B cell (primary cell): Measurements from ENCODE around the gene RAD9A. TPM values are rescaled to one million over a fixed set of nuclear protein-coding genes. Genes with fewer than 3 reads are reported as not detected.
"Not testable (repeated sequence)": the region's sequence is repeated elsewhere in the genome, so short reads cannot be mapped to it uniquely, and the experiment has no call there.

Experiments used
- ATAC-seq: fragments of 200-7000 bp; cut with Tn5 transposase; one replicate; pipeline ENCODE4 v1.10.0; 2021; ENCODE audit warnings: low read depth, mild to moderate bottlenecking, moderate number of reproducible peaks, moderate library complexity
- CTCF ChIA-PET: fragments of 350-600 bp; sonication (Branson Sonifier 250); formaldehyde crosslinking; loops from one replicate; lab custom pipeline; 2021; ENCODE audit warnings: antibody characterized with exemption, inconsistent platforms; lab: Charles Lee
- POLR2A ChIA-PET: fragments of 350-600 bp; sonication (Branson Sonifier 250); formaldehyde crosslinking; loops from one replicate; lab custom pipeline; 2021; ENCODE audit warnings: antibody characterized with exemption; lab: Charles Lee
- DNase-seq: peaks from one replicate; pipeline ENCODE4 v3.0.0; 2013
- H2AFZ ChIP-seq: 2 replicates; pipeline ENCODE4 v1.6.1; 2012; ENCODE audit warnings: mild to moderate bottlenecking, low read depth, low read length; ENCODE audit not compliant: insufficient read depth, poor library complexity, severe bottlenecking
- H3K27ac ChIP-seq, 2 donors: 1 replicate in 1 of 2; 2 replicates in 1 of 2; pipeline ENCODE4 v1.5.1; 2012 to 2013; ENCODE audit warnings: low read length in 2 of 2, mild to moderate bottlenecking in 2 of 2, moderate library complexity in 1 of 2
- H3K27me3 ChIP-seq, 4 experiments: fragments of 200-600 bp in 1 of 4; sonication (generic) in 1 of 4; replicated peaks in 1 of 4; 1 replicate in 2 of 4; 2 replicates in 2 of 4; pipeline versions ENCODE4 v1.6.1 to v1.7.0; 2013 to 2016; ENCODE audit warnings: low read length in 3 of 4, mild to moderate bottlenecking in 2 of 4, mixed read lengths in 1 of 4, moderate library complexity in 1 of 4; ENCODE audit not compliant: insufficient read depth in 4 of 4, control insufficient read depth in 3 of 4; ENCODE audit errors: control extremely low read depth in 1 of 4
- H3K36me3 ChIP-seq, 2 experiments: replicated peaks in 1 of 2; 1 replicate in 1 of 2; 2 replicates in 1 of 2; pipeline versions ENCODE4 v1.6.1 to v1.7.1; 2013; ENCODE audit warnings: low read length in 1 of 2; ENCODE audit not compliant: insufficient read depth in 2 of 2, control insufficient read depth in 1 of 2; ENCODE audit errors: control extremely low read depth in 1 of 2, extremely low read depth in 1 of 2
- H3K4me1 ChIP-seq, 2 donors: fragments of 200-600 bp in 1 of 2; sonication (generic) in 1 of 2; 1 replicate in 1 of 2; 2 replicates in 1 of 2; pipeline versions ENCODE4 v1.5.1 to v1.6.1; 2013 to 2017; ENCODE audit warnings: low read length in 2 of 2; ENCODE audit not compliant: control insufficient read depth in 2 of 2, insufficient read depth in 2 of 2
- H3K4me2 ChIP-seq: replicated peaks from 2 replicates; pipeline ENCODE3; 2012; ENCODE audit warnings: mild to moderate bottlenecking, low read depth, low read length; ENCODE audit not compliant: poor library complexity, severe bottlenecking
- H3K4me3 ChIP-seq, 5 experiments: fragments of 200-600 bp in 1 of 5; sonication (generic) in 1 of 5; 1 replicate in 3 of 5; 2 replicates in 2 of 5; pipeline versions ENCODE4 v1.5.1 to v1.7.0; 2011 to 2016; ENCODE audit warnings: low read length in 4 of 5, mild to moderate bottlenecking in 4 of 5, low read depth in 2 of 5, control low read depth in 1 of 5, moderate library complexity in 1 of 5; ENCODE audit not compliant: insufficient read depth in 1 of 5; ENCODE audit errors: control extremely low read depth in 1 of 5, extremely low read depth in 1 of 5
- H3K79me2 ChIP-seq: fragments of 200-600 bp; sonication (generic); one replicate; pipeline ENCODE4 v1.6.0; 2016; ENCODE audit warnings: low read length; ENCODE audit not compliant: control insufficient read depth, insufficient read depth
- H3K9ac ChIP-seq: fragments of 200-600 bp; sonication (generic); 2 replicates; pipeline ENCODE4 v1.6.1; 2017; ENCODE audit warnings: mild to moderate bottlenecking, low read length, moderate library complexity
- H3K9me3 ChIP-seq, 3 donors: one replicate each; pipeline versions ENCODE4 v1.6.1 to v1.7.1; 2013; ENCODE audit warnings: low read length in 2 of 3; ENCODE audit not compliant: control insufficient read depth in 2 of 3, insufficient read depth in 1 of 3; ENCODE audit errors: control extremely low read depth in 1 of 3
- H4K20me1 ChIP-seq: 2 replicates; pipeline ENCODE4 v1.6.0; 2012; ENCODE audit warnings: mild to moderate bottlenecking, low read length; ENCODE audit not compliant: insufficient read depth, control insufficient read depth, poor library complexity, severe bottlenecking
- H3K27ac Mint-ChIP-seq: one replicate; pipeline ENCODE4 v1.8.0; 2021; ENCODE audit warnings: mixed read lengths
- H3K27me3 Mint-ChIP-seq: one replicate; pipeline ENCODE4 v1.8.0; 2021; ENCODE audit warnings: mixed read lengths
- H3K4me1 Mint-ChIP-seq: one replicate; pipeline ENCODE4 v1.8.0; 2021; ENCODE audit warnings: mixed read lengths
- H3K4me3 Mint-ChIP-seq: one replicate; pipeline ENCODE4 v1.8.0; 2021; ENCODE audit warnings: mixed read lengths
- H3K9me3 Mint-ChIP-seq: one replicate; pipeline ENCODE4 v1.8.0; 2022; ENCODE audit warnings: mixed read lengths; ENCODE audit not compliant: insufficient read depth
- CTCF ChIP-seq: fragments of 200-600 bp; IDR thresholded peaks from one replicate; pipeline ENCODE4 v1.8.0; 2022; ENCODE audit warnings: antibody characterized with exemption, mild to moderate bottlenecking
- EZH2 ChIP-seq: IDR thresholded peaks from 2 replicates; pipeline ENCODE4 v1.6.1; 2012; ENCODE audit warnings: borderline replicate concordance, low read depth, mild to moderate bottlenecking, moderate library complexity, low read length; ENCODE audit not compliant: insufficient read depth, poor library complexity, severe bottlenecking
- WGBS: methylation state at CpG from one replicate; pipeline ENCODE4 v1.1.5; 2013; ENCODE audit warnings: missing lambda C conversion rate; ENCODE audit not compliant: insufficient coverage; 5-methylcytosine and 5-hydroxymethylcytosine counted together
- intact Hi-C: fragments of 100-400 bp; cut with micrococcal nuclease; formaldehyde crosslinking; loops from one replicate; pipeline ENCODE4 v1.10.0; 2022
- polyA plus RNA-seq: library from polyadenylated mRNA; depleted of rRNA; stranded (reverse); fragments of >200 nt; gene quantifications from 2 replicates; pipeline ENCODE4 v1.2.3, GENCODE V29; 2012
- total RNA-seq, 2 donors: library from RNA; stranded (reverse); fragments of 120-200 nt in 1 of 2; gene quantifications; 1 replicate in 1 of 2; 2 replicates in 1 of 2; pipeline versions ENCODE4 v1.2.3 to v1.2.4, GENCODE V29; 2013 to 2022

RAD9A gene
- total and polyA plus RNA-seq, 2 donors (not counting 1 experiment from before 2014, with no cell fraction given) = 50.6 to 76.8 TPM

GRCh38 chr11:67423466-67423865 lies 31.7 kb downstream of the RAD9A start:
- 92% methylated on average over 13 of the region's 13 CpGs for WGBS
- Histone ChIP-seq H4K20me1 (no peaks in the 10 kb centered on the region), H3K4me3 (no peak overlapping the region), H3K27ac (no peak overlapping the region), H3K79me2 (peaks cover 35% of the 10 kb centered on the region), H3K9me3 (no peaks in the 10 kb centered on the region), H3K9ac (no peak overlapping the region), H3K4me2 (no peak overlapping the region), H3K27me3 (no peaks in the 10 kb centered on the region), H2AFZ (no peak overlapping the region), H3K36me3 (no peaks in the 10 kb centered on the region), H3K4me1 (peaks cover 28 to 37% of the 10 kb centered on the region in 2 donors)
- POLR2A ChIA-PET = interaction anchor here (1.1 to 10.7 kb wide), 2 partner anchors 14 to 20 kb away, joined by 3 to 195 read pairs; partner anchors contain the start of genes PPP1CA, PTPRCAP and TBC1D10C
- Mint-ChIP-seq H3K27me3 (no peaks in the 10 kb centered on the region), H3K4me1 (peaks cover 34% of the 10 kb centered on the region), H3K9me3 (no peaks in the 10 kb centered on the region), H3K27ac (no peak overlapping the region), H3K4me3 (no peak overlapping the region)
- no peak for DNase-seq
- no peak for TF ChIP-seq EZH2
- ATAC-seq = no peak
- intact Hi-C loops = no loop called here
- CTCF ChIA-PET = interaction anchor here (1.2 to 10.4 kb wide), 3 partner anchors 11 to 20 kb away, joined by 3 to 121 read pairs (median 5); partner anchors contain the start of genes PPP1CA, PTPRCAP and TBC1D10C

- Histone ChIP-seq H3K9ac (no peak overlapping the region), H3K9me3 (no peaks in the 10 kb centered on the region), H3K4me3 (no peak overlapping the region), H4K20me1 (peaks cover 5% of the 10 kb centered on the region), H2AFZ (no peak overlapping the region), H3K4me2 (no peak overlapping the region), H3K4me1 (peaks cover 25 to 36% of the 10 kb centered on the region in 2 donors), H3K79me2 (peaks cover 41% of the 10 kb centered on the region), H3K27ac (no peak overlapping the region), H3K27me3 (no peaks in the 10 kb centered on the region), H3K36me3 (no peaks in the 10 kb centered on the region)
- DNase-seq (no peak), ATAC-seq (no peak)
- 96% methylated on average over 30 of the region's 34 CpGs for WGBS
- POLR2A ChIA-PET = interaction anchor here (0.6 to 10.7 kb wide), 3 partner anchors 21 to 269 kb away, joined by 3 to 195 read pairs (median 8); partner anchors contain the start of genes PPP1CA and TBC1D10C
- H3K27me3 Mint-ChIP-seq = no peaks in the 10 kb centered on the region
- intact Hi-C loops = no loop called here
- TF ChIP-seq EZH2 (no peak), CTCF (no peak)
- H3K9me3 Mint-ChIP-seq = no peaks in the 10 kb centered on the region
- no peak overlapping the region for H3K4me3 Mint-ChIP-seq
- CTCF ChIA-PET = interaction anchor here (1.8 to 10.4 kb wide), 2 partner anchors 14 to 21 kb away, joined by 5 to 121 read pairs; partner anchors contain the start of genes PPP1CA, PTPRCAP and TBC1D10C
- peaks cover 33% of the 10 kb centered on the region for H3K4me1 Mint-ChIP-seq
- no peak overlapping the region for H3K27ac Mint-ChIP-seq
Observed at GRCh38 chr11:67423891-67424613, 32.3 kb downstream of the RAD9A start.

- H3K9me3 ChIP-seq, H3K27me3 Mint-ChIP-seq, ATAC-seq, H3K9me3 Mint-ChIP-seq, H3K27me3 ChIP-seq, DNase-seq, intact Hi-C loops: not testable (repeated sequence)
- WGBS = 87% methylated on average over 19 of the region's 19 CpGs
- peaks cover 39% of the 10 kb centered on the region for H4K20me1 ChIP-seq
- peak overlapping the region; percentile 82 to 95 (median 91) for H3K4me3 ChIP-seq
- peak overlapping the region; percentile 92 for H3K4me2 ChIP-seq
- POLR2A ChIA-PET = interaction anchor here (0.6 to 8.3 kb wide), 8 partner anchors 9 to 1842 kb away, joined by 4 to 72 read pairs (median 14); partner anchors contain the start of genes PPP1CA, PTPRCAP and TBC1D10C
- H3K4me1 Mint-ChIP-seq = peaks cover 34% of the 10 kb centered on the region
- peak overlapping the region; percentile 96 for H3K27ac Mint-ChIP-seq
- CTCF ChIA-PET = interaction anchor here (1.1 to 2.2 kb wide), 7 partner anchors 7 to 82 kb away, joined by 3 to 10 read pairs (median 5); partner anchors contain the start of genes PPP1CA, PTPRCAP and TBC1D10C
- peaks cover 13 to 37% of the 10 kb centered on the region in 2 donors for H3K4me1 ChIP-seq
- H3K79me2 ChIP-seq = peaks cover 55% of the 10 kb centered on the region
- H3K4me3 Mint-ChIP-seq = peak overlapping the region; percentile 99
- H3K27ac ChIP-seq = peak overlapping the region; percentile 42 to 92
- peak overlapping the region; percentile 89 for H3K9ac ChIP-seq
- H3K36me3 ChIP-seq = peaks cover 0 to 17% of the 10 kb centered on the region in 2 experiments
- peak overlapping the region; percentile 90 for H2AFZ ChIP-seq
Observed at GRCh38 chr11:67427364-67427859, 35.6 kb downstream of the RAD9A start.
